GM23338 (cell line): Measurements from ENCODE around the gene IGF2. TPM values are rescaled to one million over a fixed set of nuclear protein-coding genes. Genes with fewer than 3 reads are reported as not detected.

Experiments
- ATAC-seq: fragments of 200-7000 bp; cut with Tn5 transposase; 3 replicates; pipeline ENCODE4 v1.9.1; 2020
- DNase-seq: peaks from one replicate; pipeline ENCODE4 v3.0.0-alpha.2; 2015; ENCODE audit warnings: low spot score
- H2AFZ ChIP-seq: fragments of 200-600 bp; sonication (generic); 2 replicates; pipeline ENCODE4 v1.8.0; 2016; ENCODE audit warnings: antibody characterized with exemption, mild to moderate bottlenecking, moderate library complexity
- H3F3A ChIP-seq: fragments of 200-600 bp; sonication (generic); replicated peaks from 2 replicates; pipeline ENCODE4 v1.8.0; 2017; ENCODE audit warnings: antibody characterized with exemption, mixed run types, low read depth
- H3K27ac ChIP-seq: fragments of 200-600 bp; sonication (generic); 2 replicates; pipeline ENCODE4 v1.6.1; 2016; ENCODE audit warnings: low read depth
- H3K27me3 ChIP-seq: fragments of 200-600 bp; sonication (generic); 2 replicates; pipeline ENCODE4 v1.8.0; 2016; ENCODE audit warnings: mild to moderate bottlenecking, mixed run types, moderate library complexity; ENCODE audit not compliant: insufficient read depth
- H3K36me3 ChIP-seq: fragments of 200-600 bp; sonication (generic); 2 replicates; pipeline ENCODE4 v1.8.0; 2016; ENCODE audit warnings: mild to moderate bottlenecking; ENCODE audit not compliant: insufficient read depth
- H3K4me1 ChIP-seq: fragments of 200-600 bp; sonication (generic); 2 replicates; pipeline ENCODE4 v1.8.0; 2016; ENCODE audit warnings: mild to moderate bottlenecking, moderate library complexity; ENCODE audit not compliant: insufficient read depth
- H3K4me2 ChIP-seq: fragments of 200-600 bp; sonication (generic); 2 replicates; pipeline ENCODE4 v1.7.1; 2017; ENCODE audit warnings: mixed run types
- H3K4me3 ChIP-seq: fragments of 200-600 bp; sonication (generic); 2 replicates; pipeline ENCODE4 v1.6.1; 2016; ENCODE audit warnings: mixed run types
- H3K79me2 ChIP-seq: fragments of 200-600 bp; sonication (generic); replicated peaks from 2 replicates; pipeline ENCODE4 v1.8.0; 2017; ENCODE audit warnings: mild to moderate bottlenecking; ENCODE audit not compliant: insufficient read depth
- H3K9me2 ChIP-seq: fragments of 200-600 bp; sonication (generic); 2 replicates; pipeline ENCODE4 v1.8.0; 2017; ENCODE audit not compliant: insufficient read depth
- H4K20me1 ChIP-seq: fragments of 200-600 bp; sonication (generic); replicated peaks from 2 replicates; pipeline ENCODE4 v1.8.0; 2017; ENCODE audit warnings: mild to moderate bottlenecking; ENCODE audit not compliant: insufficient read depth
- H3K27ac Mint-ChIP-seq: 2 replicates; pipeline ENCODE4 v1.8.0; 2020; ENCODE audit warnings: inconsistent platforms, mild to moderate bottlenecking, moderate library complexity, mixed read lengths
- H3K27me3 Mint-ChIP-seq: 3 replicates; pipeline ENCODE4 v1.8.0; 2022; ENCODE audit warnings: low read depth, mild to moderate bottlenecking, moderate library complexity, mixed read lengths, inconsistent platforms; ENCODE audit not compliant: insufficient read depth, poor library complexity
- H3K36me3 Mint-ChIP-seq: 3 replicates; pipeline ENCODE4 v1.8.0; 2021; ENCODE audit warnings: low read depth, mild to moderate bottlenecking, inconsistent platforms, moderate library complexity, mixed read lengths
- H3K4me1 Mint-ChIP-seq: 3 replicates; pipeline ENCODE4 v1.8.0; 2020; ENCODE audit warnings: mild to moderate bottlenecking, inconsistent platforms, mixed read lengths
- H3K4me3 Mint-ChIP-seq: 3 replicates; pipeline ENCODE4 v1.8.0; 2021; ENCODE audit warnings: moderate library complexity, mild to moderate bottlenecking, inconsistent platforms, mixed read lengths
- H3K9me3 Mint-ChIP-seq: 3 replicates; pipeline ENCODE4 v1.8.0; 2020; ENCODE audit warnings: moderate library complexity, mild to moderate bottlenecking, inconsistent platforms, mixed read lengths
- ETS1 ChIP-seq: IDR thresholded peaks from 2 replicates; pipeline ENCODE4 v1.6.1; 2016; ENCODE audit warnings: antibody characterized with exemption
- EZH2phosphoT487 ChIP-seq: fragments of 200-600 bp; sonication (generic); IDR thresholded peaks from one replicate; pipeline ENCODE4 v1.8.1; 2018; ENCODE audit warnings: antibody characterized with exemption; ENCODE audit not compliant: unreplicated experiment
- POLR2AphosphoS5 ChIP-seq: IDR thresholded peaks from 2 replicates; pipeline ENCODE4 v1.6.1; 2016; ENCODE audit warnings: antibody characterized with exemption, low read depth
- REST ChIP-seq: IDR thresholded peaks from one replicate; pipeline ENCODE4 v1.6.1; 2018; ENCODE audit warnings: antibody characterized with exemption; ENCODE audit not compliant: unreplicated experiment
- STAT1 ChIP-seq: IDR thresholded peaks from one replicate; pipeline ENCODE4 v1.6.1; 2016; ENCODE audit warnings: antibody characterized with exemption; ENCODE audit not compliant: unreplicated experiment
- ZNF462 ChIP-seq: fragments of 250-450 bp; sonication (Bioruptor Pico); IDR thresholded peaks from 2 replicates; pipeline ENCODE4 v1.5.0; 2020; ENCODE audit warnings: mild to moderate bottlenecking, moderate library complexity
- polyA plus RNA-seq: library from polyadenylated mRNA; unstranded; fragments of >200 nt; fragmentation: Nextera tagmentation; extraction: Ambion mirVana; gene quantifications from 2 replicates; pipeline ENCODE4 v1.2.1, GENCODE V29; 2016
- total RNA-seq: library from RNA; depleted of rRNA; stranded (reverse); fragments of >200 nt; shearing (Covaris generic); gene quantifications from 2 replicates; pipeline ENCODE4 v1.2.3, GENCODE V29; 2014

The IGF2 gene
- total and polyA plus RNA-seq, 2 experiments from 2014 or later: 1.4 to 4.0 TPM

DNA sequence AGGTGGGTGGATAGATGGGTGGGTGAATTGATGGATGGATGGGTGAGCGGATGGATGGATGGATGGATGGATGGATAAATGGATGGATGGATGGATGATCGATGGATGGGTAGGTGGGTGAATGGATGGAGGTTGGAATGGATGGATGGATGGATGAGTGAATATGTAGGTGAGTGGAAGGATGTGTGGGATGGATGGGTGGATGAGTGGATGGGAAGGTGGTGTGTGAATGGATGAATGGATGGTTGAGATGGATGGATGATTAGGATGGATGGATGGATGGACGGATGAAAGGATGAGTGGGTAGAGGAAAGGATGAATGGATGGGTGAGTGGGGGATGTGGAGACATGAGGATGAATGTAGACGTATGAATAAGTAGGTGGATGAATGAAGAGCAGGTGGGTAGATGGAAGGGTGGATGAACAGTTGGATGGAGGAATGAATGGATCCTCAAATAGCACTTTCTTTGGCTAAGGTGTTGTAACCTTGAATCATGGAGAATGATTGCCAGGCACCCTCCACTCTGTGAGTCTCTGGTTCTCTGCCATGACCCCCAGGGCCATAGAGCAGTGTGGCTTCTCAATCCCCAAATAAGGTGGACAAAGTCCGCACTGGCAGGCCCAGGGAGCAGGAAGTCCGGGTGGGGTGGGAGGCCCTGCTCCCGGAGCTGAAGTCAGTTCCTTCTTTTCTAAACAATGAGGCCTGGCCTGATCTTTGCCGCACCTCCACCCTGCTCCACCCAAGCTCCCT is 36.9 kb downstream of the IGF2 start (continued):
- TF ChIP-seq ZNF462 (CRISPR knock-in tag) (no peak), POLR2AphosphoS5 (no peak), ETS1 (no peak), STAT1 (no peak), EZH2phosphoT487 (no peak)

DNA sequence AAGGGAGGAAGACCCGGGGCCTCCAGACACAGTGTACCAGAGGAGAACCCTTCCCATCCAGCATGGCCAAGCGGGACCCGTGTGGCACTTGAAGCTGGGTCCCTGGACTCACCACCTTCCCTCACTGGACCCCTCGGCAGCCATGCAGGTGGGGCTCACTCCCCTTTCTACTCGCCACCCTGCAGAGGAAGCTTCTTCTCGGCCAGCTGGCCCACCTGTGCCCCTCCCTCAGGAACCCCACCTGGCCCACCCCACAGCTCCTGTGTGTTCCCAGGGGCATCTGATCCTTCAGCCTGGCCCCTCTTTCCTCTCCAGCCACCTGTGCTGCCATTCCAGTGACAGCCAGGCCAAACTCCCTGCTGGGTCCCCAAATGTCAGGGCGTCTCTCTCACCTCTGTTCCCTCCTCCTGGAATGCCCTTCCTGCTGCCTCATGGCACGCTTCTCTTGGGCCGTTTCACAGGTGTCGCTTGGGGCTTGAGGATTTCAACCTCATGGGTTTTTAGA is 38.0 kb downstream of the IGF2 start:
- Histone ChIP-seq H3K36me3 (no peaks in the 10 kb centered on the region), H2AFZ (no peak overlapping the region), H3K9me2 (peaks cover 7% of the 10 kb centered on the region; the same call in 1 of the 2 replicates), H3K79me2 (no peaks in the 10 kb centered on the region), H3K4me1 (peaks cover 12% of the 10 kb centered on the region; the same call in 1 of the 2 replicates), H4K20me1 (no peaks in the 10 kb centered on the region), H3K27me3 (no peaks in the 10 kb centered on the region), H3K4me2 (no peak overlapping the region), H3K27ac (no peak overlapping the region), H3F3A (0 out of 2 replicates have a peak, but pooled peaks cover 2% of the 10 kb centered on the region), H3K4me3 (no peak overlapping the region)
- Mint-ChIP-seq H3K4me3 (no peak overlapping the region), H3K9me3 (no peaks in the 10 kb centered on the region), H3K27me3 (peaks cover 16% of the 10 kb centered on the region), H3K36me3 (no peaks in the 10 kb centered on the region), H3K4me1 (peaks cover 18% of the 10 kb centered on the region), H3K27ac (no peak overlapping the region)
- TF ChIP-seq REST: no peak
- ATAC-seq (no peak), DNase-seq (no peak)
